PC-9 (cell line): ENCODE data around the gene KCNK17. TPM values are rescaled to one million over a fixed set of nuclear protein-coding genes. Genes with fewer than 3 reads are reported as not detected.

Experiments
- BruUV-seq: library from RNA; stranded (reverse); fragments of 400-500 nt; replicated peaks from 2 replicates; lab custom pipeline; 2021; lab: Mats Ljungman, UMichigan
- CTCF ChIA-PET: fragments of 300-600 bp; sonication (Branson Sonifier 250); formaldehyde crosslinking; loops from one replicate; lab custom pipeline; 2022; ENCODE audit warnings: antibody characterized with exemption; lab: Charles Lee
- POLR2A ChIA-PET: fragments of 300-600 bp; sonication (Branson Sonifier 250); formaldehyde crosslinking; loops from one replicate; lab custom pipeline; 2022; ENCODE audit warnings: antibody characterized with exemption; ENCODE audit not compliant: unreplicated experiment; lab: Charles Lee
- DNase-seq, 2 experiments: peaks; one replicate each; pipeline versions ENCODE4 v3.0.0 to v3.0.0-alpha.2; 2015 to 2022; ENCODE audit warnings: mixed read lengths in 1 of 2
- H2AFZ ChIP-seq: fragments of 200-600 bp; sonication (generic); 2 replicates; pipeline ENCODE4 v1.8.1; 2017; ENCODE audit warnings: antibody characterized with exemption
- H3F3A ChIP-seq: fragments of 200-600 bp; sonication (generic); 2 replicates; pipeline ENCODE4 v1.8.1; 2017; ENCODE audit warnings: antibody characterized with exemption, mild to moderate bottlenecking, low read depth; ENCODE audit not compliant: insufficient read depth
- H3K27ac ChIP-seq: fragments of 200-600 bp; sonication (generic); 2 replicates; pipeline ENCODE4 v1.6.1; 2016; ENCODE audit warnings: mixed run types
- H3K27me3 ChIP-seq: fragments of 200-600 bp; sonication (generic); 2 replicates; pipeline ENCODE4 v1.6.1; 2016; ENCODE audit warnings: low read depth, mixed run types; ENCODE audit not compliant: insufficient read depth
- H3K36me3 ChIP-seq: fragments of 200-600 bp; sonication (generic); 2 replicates; pipeline ENCODE4 v1.6.1; 2016; ENCODE audit warnings: low read depth, mixed run types
- H3K4me1 ChIP-seq: fragments of 200-600 bp; sonication (generic); replicated peaks from 2 replicates; pipeline ENCODE4 v1.6.1; 2016; ENCODE audit warnings: mixed run types; ENCODE audit not compliant: insufficient read depth
- H3K4me2 ChIP-seq: fragments of 200-600 bp; sonication (generic); 2 replicates; pipeline ENCODE4 v1.6.1; 2017; ENCODE audit warnings: mixed run types
- H3K4me3 ChIP-seq: fragments of 200-600 bp; sonication (generic); 2 replicates; pipeline ENCODE4 v1.6.1; 2016; ENCODE audit warnings: mixed run types
- H3K79me2 ChIP-seq: fragments of 200-600 bp; sonication (generic); 2 replicates; pipeline ENCODE4 v1.6.1; 2017; ENCODE audit warnings: low read depth, mixed run types
- H3K9me2 ChIP-seq: fragments of 200-600 bp; sonication (generic); 2 replicates; pipeline ENCODE4 v1.8.1; 2017; ENCODE audit warnings: mild to moderate bottlenecking; ENCODE audit not compliant: insufficient read depth
- H3K9me3 ChIP-seq: fragments of 200-600 bp; sonication (generic); 2 replicates; pipeline ENCODE4 v1.8.1; 2016; ENCODE audit warnings: low read depth; ENCODE audit not compliant: insufficient read depth
- H4K20me1 ChIP-seq: fragments of 200-600 bp; sonication (generic); 2 replicates; pipeline ENCODE4 v1.8.1; 2017; ENCODE audit not compliant: insufficient read depth
- EZH2 ChIP-seq: fragments of 200-600 bp; sonication (generic); IDR thresholded peaks from 2 replicates; pipeline ENCODE4 v1.8.0; 2017; ENCODE audit warnings: antibody characterized with exemption, low read depth
- intact Hi-C: fragments of 100-400 bp; cut with micrococcal nuclease; formaldehyde crosslinking; loops from one replicate; pipeline ENCODE4 v1.10.0; 2022; ENCODE audit not compliant: unreplicated experiment
- total RNA-seq: library from RNA; stranded (reverse); gene quantifications from 2 replicates; pipeline ENCODE4 v1.2.3, GENCODE V29; 2021
- TF ChIP-seq, protein P1 (sequence below): fragments of 200-600 bp; sonication (generic); conservative IDR thresholded peaks from 2 replicates; pipeline ENCODE4 v1.6.1; 2017; ENCODE audit warnings: mixed run types, antibody characterized with exemption, mild to moderate bottlenecking, moderate library complexity

Gene KCNK17
- total RNA-seq, 1 experiment from 2014 or later: not detected

DNA sequence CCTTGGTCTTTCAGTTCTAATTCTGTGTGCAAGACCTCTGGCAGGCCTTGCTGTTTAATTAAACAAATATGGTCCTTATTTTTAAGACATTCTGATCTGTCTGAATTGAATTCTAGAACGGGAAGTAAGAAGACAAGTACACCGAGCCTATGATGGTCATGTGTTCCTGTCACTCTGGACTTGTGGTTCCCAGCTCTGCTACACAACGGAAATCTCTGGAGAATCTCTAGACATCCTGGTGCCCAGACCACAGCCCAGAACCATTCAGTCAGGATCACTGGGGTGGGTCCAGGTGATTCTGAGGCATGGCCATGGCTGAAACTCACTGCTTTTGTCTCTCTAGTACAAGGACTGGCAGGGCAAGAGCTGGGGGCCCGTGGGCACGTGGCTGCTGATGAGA, 24.2 kb upstream of the KCNK17 start:
- CTCF ChIA-PET: no interaction called here
- Histone ChIP-seq H3K4me2 (no peak overlapping the region), H3K4me3 (no peak overlapping the region), H3K9me2 (no peaks in the 10 kb centered on the region), H3K27ac (no peak overlapping the region), H3K79me2 (no peaks in the 10 kb centered on the region), H3K9me3 (no peaks in the 10 kb centered on the region), H3K4me1 (no peaks in the 10 kb centered on the region), H3F3A (no peaks in the 10 kb centered on the region), H2AFZ (no peak overlapping the region), H3K36me3 (no peaks in the 10 kb centered on the region), H4K20me1 (no peaks in the 10 kb centered on the region), H3K27me3 (peaks cover 80% of the 10 kb centered on the region)
- no peak for TF ChIP-seq EZH2
- TF ChIP-seq, protein P1, sequence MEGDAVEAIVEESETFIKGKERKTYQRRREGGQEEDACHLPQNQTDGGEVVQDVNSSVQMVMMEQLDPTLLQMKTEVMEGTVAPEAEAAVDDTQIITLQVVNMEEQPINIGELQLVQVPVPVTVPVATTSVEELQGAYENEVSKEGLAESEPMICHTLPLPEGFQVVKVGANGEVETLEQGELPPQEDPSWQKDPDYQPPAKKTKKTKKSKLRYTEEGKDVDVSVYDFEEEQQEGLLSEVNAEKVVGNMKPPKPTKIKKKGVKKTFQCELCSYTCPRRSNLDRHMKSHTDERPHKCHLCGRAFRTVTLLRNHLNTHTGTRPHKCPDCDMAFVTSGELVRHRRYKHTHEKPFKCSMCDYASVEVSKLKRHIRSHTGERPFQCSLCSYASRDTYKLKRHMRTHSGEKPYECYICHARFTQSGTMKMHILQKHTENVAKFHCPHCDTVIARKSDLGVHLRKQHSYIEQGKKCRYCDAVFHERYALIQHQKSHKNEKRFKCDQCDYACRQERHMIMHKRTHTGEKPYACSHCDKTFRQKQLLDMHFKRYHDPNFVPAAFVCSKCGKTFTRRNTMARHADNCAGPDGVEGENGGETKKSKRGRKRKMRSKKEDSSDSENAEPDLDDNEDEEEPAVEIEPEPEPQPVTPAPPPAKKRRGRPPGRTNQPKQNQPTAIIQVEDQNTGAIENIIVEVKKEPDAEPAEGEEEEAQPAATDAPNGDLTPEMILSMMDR: no peak
- no TSS peak for BruUV-seq
- POLR2A ChIA-PET: no interaction called here
- intact Hi-C loops: no loop called here
- no peak for DNase-seq

DNA sequence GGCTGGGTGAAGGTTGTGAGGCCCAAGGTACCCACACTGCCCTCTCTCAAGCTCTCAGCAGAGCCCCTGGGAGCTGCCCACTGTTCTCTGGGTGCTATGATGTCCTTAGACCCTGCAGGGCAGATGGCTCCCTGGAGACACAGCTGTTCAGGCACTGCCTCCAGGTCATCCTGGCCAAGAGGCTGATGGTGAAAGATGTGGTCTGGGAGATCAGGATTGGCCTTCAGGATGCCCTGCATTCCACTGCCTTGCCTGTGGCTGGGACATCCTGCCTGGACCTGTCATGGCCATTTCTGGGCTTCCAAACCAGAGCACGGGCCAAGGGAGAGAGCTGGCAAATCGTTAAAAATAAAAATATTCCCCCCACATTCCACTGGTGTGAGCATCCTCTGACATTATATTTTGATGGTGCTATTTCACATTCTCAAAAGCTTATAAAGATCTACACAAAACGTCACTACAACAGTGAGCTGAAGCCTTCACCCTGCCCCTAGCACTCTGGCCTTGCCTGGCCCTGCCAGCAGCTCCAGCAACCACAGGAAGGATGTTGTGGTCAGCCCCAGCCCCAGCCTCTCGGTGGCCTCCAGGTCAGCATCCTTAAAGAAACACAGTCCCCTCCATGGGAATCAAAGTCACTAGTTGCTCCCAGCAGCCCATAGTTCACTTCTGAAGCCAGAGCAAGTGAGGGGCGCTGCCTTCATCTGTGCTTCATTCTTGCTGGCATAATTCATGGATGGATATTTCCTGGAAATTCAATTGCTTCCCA, 21.7 kb upstream of the KCNK17 start:
- Histone ChIP-seq H3K27ac (no peak overlapping the region), H3F3A (no peaks in the 10 kb centered on the region), H3K9me3 (no peaks in the 10 kb centered on the region), H4K20me1 (no peaks in the 10 kb centered on the region), H3K4me3 (no peak overlapping the region), H2AFZ (no peak overlapping the region), H3K79me2 (no peaks in the 10 kb centered on the region), H3K4me1 (no peaks in the 10 kb centered on the region), H3K36me3 (no peaks in the 10 kb centered on the region), H3K4me2 (no peak overlapping the region), H3K9me2 (no peaks in the 10 kb centered on the region), H3K27me3 (peaks cover 85% of the 10 kb centered on the region)
- no peak for DNase-seq
- intact Hi-C loops: no loop called here
- TF ChIP-seq, protein P1: no peak
- POLR2A ChIA-PET: no interaction called here
- CTCF ChIA-PET: no interaction called here
- no TSS peak for BruUV-seq

DNA sequence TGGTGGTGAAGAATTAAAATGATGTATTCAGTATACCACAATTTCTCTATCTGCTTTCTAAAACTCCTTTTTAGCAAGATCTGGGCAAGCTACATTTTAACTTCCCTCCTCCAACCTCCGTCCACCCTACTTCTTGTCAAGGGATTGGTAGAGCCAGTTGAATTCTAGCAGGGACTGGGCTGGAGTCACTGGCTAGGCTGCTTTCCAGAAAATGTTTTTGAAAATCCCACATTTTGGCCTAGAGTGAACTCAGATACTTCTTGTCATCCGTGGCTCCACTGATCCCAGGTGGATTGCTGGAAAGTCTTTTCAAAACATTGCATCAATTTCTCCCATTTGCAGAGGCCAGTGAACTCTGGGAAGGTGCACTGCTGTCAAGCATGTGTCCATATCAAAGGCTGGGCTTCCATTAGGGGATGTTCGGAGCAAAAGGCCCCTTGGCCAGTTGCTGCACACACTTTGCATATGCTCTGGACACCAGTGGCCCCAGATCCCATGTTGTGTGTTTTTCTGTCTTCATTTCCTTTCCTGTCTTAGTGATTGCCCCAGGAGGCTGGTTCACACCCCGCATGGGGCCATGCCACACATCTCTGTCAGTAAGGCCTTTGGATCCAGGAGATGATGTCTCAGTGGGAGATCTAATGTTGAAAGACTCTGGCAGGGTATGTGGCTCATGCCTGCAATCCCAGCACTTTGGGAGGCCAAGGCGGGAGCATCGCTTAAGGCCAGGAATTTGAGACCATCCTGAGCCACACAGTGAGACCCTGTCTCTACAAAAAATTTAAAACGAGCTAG, 19.6 kb upstream of the KCNK17 start:
- H3K36me3 ChIP-seq: no peaks in the 10 kb centered on the region
- BruUV-seq: no TSS peak
- no peak for TF ChIP-seq EZH2
- TF ChIP-seq, protein P1: no peak
- intact Hi-C loops: no loop called here
- no peak for DNase-seq
- no peak overlapping the region for H2AFZ ChIP-seq
- no peaks in the 10 kb centered on the region for H3K4me1 ChIP-seq
- H3F3A ChIP-seq: no peaks in the 10 kb centered on the region
- no peaks in the 10 kb centered on the region for H3K79me2 ChIP-seq
- no peaks in the 10 kb centered on the region for H4K20me1 ChIP-seq
- no peaks in the 10 kb centered on the region for H3K9me2 ChIP-seq
- no peak overlapping the region for H3K27ac ChIP-seq
- POLR2A ChIA-PET: no interaction called here
- H3K9me3 ChIP-seq: no peaks in the 10 kb centered on the region
- H3K4me2 ChIP-seq: no peak overlapping the region
- H3K4me3 ChIP-seq: no peak overlapping the region
- CTCF ChIA-PET: no interaction called here
- H3K27me3 ChIP-seq: peaks cover 85% of the 10 kb centered on the region
